Measurements from ENCODE around the gene UBAC1. TPM values are rescaled to one million over a fixed set of nuclear protein-coding genes. Genes with fewer than 3 reads are reported as not detected.

Gene UBAC1
- total and polyA plus RNA-seq, 2 experiments from 2014 or later, result 35.2 to 36.4 TPM

DNA sequence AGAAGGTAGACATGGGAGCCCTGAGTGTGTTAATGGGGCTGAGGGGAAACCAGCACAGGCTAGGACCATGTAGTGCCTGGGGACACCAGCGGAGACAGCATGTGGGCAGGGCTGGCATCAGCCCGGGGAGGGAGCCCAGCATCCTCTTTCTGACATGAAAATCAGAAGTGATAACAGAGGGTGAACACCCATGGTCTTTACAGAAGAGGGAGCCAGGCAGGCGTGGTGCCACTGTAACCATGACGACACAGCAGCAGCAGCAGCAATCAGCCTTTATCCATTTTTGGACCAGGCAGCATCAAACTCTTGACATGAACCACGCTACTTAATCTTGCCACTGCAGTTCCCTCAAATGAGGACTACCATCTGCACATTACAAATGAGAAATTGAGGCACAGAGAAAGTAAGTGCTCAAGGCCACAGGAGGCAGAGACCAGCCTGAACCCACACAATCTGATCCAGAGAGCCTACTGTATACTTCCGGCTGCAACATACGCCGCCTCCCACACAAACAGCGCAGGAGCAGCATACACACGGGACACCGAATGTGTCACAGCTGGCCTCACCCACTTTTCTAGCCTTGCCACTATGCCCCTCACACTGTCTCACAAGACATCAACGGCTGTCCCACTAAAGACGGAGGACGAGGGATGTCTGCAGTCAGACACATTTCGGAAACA, 77.6 kb downstream of the UBAC1 start:
- H4K20me1 ChIP-seq (ENCODE audit: insufficient read depth, poor library complexity, severe bottlenecking), result peaks cover 82% of the 10 kb centered on the region
- no peak overlapping the region for H3K4me2 ChIP-seq
- no peak overlapping the region for H3K4me3 ChIP-seq
- TF ChIP-seq EZH2phosphoT487 (IDR thresholded peaks at IDR 0.05; ENCODE audit: low read depth, severe bottlenecking, unreplicated experiment) (no peak), EZH2 (IDR thresholded peaks at IDR 0.05; ENCODE audit: borderline replicate concordance) (no peak)
- TF ChIP-seq, protein P1, sequence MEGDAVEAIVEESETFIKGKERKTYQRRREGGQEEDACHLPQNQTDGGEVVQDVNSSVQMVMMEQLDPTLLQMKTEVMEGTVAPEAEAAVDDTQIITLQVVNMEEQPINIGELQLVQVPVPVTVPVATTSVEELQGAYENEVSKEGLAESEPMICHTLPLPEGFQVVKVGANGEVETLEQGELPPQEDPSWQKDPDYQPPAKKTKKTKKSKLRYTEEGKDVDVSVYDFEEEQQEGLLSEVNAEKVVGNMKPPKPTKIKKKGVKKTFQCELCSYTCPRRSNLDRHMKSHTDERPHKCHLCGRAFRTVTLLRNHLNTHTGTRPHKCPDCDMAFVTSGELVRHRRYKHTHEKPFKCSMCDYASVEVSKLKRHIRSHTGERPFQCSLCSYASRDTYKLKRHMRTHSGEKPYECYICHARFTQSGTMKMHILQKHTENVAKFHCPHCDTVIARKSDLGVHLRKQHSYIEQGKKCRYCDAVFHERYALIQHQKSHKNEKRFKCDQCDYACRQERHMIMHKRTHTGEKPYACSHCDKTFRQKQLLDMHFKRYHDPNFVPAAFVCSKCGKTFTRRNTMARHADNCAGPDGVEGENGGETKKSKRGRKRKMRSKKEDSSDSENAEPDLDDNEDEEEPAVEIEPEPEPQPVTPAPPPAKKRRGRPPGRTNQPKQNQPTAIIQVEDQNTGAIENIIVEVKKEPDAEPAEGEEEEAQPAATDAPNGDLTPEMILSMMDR (IDR thresholded peaks at IDR 0.05; ENCODE audit: poor library complexity), result no peak
- 95% methylated on average over 15 of the region's 15 CpGs for WGBS (ENCODE audit: low lambda C conversion rate, missing lambda C conversion rate)
- H2AFZ ChIP-seq, result no peak overlapping the region
- no peaks in the 10 kb centered on the region for H3K36me3 ChIP-seq (replicated peaks; ENCODE audit: insufficient read depth, low read depth)
- H3K27ac ChIP-seq, result no peak overlapping the region
- peaks cover 5% of the 10 kb centered on the region for H3K4me1 ChIP-seq (ENCODE audit: insufficient read depth)
- H3K9me3 ChIP-seq (ENCODE audit: low read depth), result no peaks in the 10 kb centered on the region
- H3K79me2 ChIP-seq, result peaks cover 99% of the 10 kb centered on the region
- no peak for DNase-seq (ENCODE audit: low spot score)
- no peaks in the 10 kb centered on the region for H3K27me3 ChIP-seq
- no peaks in the 10 kb centered on the region for H3K9me2 ChIP-seq (replicated peaks; ENCODE audit: insufficient read depth)

Other genes with a start within 250 kb of the UBAC1 start
- gene CAMSAP1, start 53.8 kb downstream of the UBAC1 start, total RNA-seq, result 15.6 and 18.2 TPM in 2 replicates
- gene CAMSAP1, start 53.8 kb downstream of the UBAC1 start, polyA plus RNA-seq, result 5.0 and 7.7 TPM in 2 replicates
- 12.3 and 13.0 TPM in 2 replicates for gene NACC2, start 133.9 kb upstream of the UBAC1 start, total RNA-seq
- gene NACC2, start 133.9 kb upstream of the UBAC1 start, polyA plus RNA-seq, result 7.1 and 11.0 TPM in 2 replicates
- gene TMEM250, start 157.5 kb upstream of the UBAC1 start, total RNA-seq, result 32.9 and 37.8 TPM in 2 replicates
- gene TMEM250, start 157.5 kb upstream of the UBAC1 start, polyA plus RNA-seq, result 45.3 and 47.6 TPM in 2 replicates
- gene LHX3, start 243.8 kb upstream of the UBAC1 start, total RNA-seq, result not detected in 2 replicates
- not detected in 2 replicates for gene LHX3, start 243.8 kb upstream of the UBAC1 start, polyA plus RNA-seq

All from hepatocyte (in vitro differentiated cells).